HL-60 (cell line): Measurements from ENCODE around the gene MRPS24.

Source experiments
- DNase-seq, 2 experiments: peaks; one replicate each; pipeline ENCODE4 v3.0.0-alpha.2; 2010 to 2020; ENCODE audit warnings: low read depth in 1 of 2, low spot score in 1 of 2
- H3K27ac ChIP-seq: fragments of 250-450 bp; sonication (Bioruptor Pico); replicated peaks from 2 replicates; pipeline ENCODE4 v1.5.1; 2020; ENCODE audit warnings: mild to moderate bottlenecking, moderate library complexity
- H3K27me3 ChIP-seq: fragments of 250-450 bp; sonication (Bioruptor Pico); 2 replicates; pipeline ENCODE4 v1.5.1; 2021; ENCODE audit warnings: mild to moderate bottlenecking, moderate library complexity; ENCODE audit not compliant: insufficient read depth, poor library complexity, severe bottlenecking
- H3K4me3 ChIP-seq: replicated peaks from 2 replicates; pipeline ENCODE4 v1.5.1; 2011; ENCODE audit warnings: mild to moderate bottlenecking, control low read depth, low read length; ENCODE audit not compliant: insufficient read depth
- CTCF ChIP-seq: IDR thresholded peaks from one replicate; pipeline ENCODE4 v1.5.1; 2011; ENCODE audit warnings: low read length, control low read depth, inconsistent platforms; ENCODE audit not compliant: insufficient read depth
- GABPA ChIP-seq: IDR thresholded peaks from 2 replicates; pipeline ENCODE4 v1.6.1; 2012; ENCODE audit warnings: low read depth
- POLR2AphosphoS5 ChIP-seq: IDR thresholded peaks from 2 replicates; pipeline ENCODE4 v1.6.1; 2012; ENCODE audit warnings: low read depth
- REST ChIP-seq: IDR thresholded peaks from 2 replicates; pipeline ENCODE4 v1.6.1; 2012; ENCODE audit warnings: low read depth; ENCODE audit not compliant: insufficient replicate concordance
- SPI1 ChIP-seq: IDR thresholded peaks from 2 replicates; pipeline ENCODE4 v1.6.1; 2012; ENCODE audit warnings: low read depth, mild to moderate bottlenecking, borderline replicate concordance
- long read RNA-seq: library from polyadenylated mRNA; unstranded; transcript quantifications from one replicate; pipeline ENCODE4 v2.0.0, GENCODE V29; 2020

MRPS24 gene
- long read RNA-seq, transcript MRPS24-201 (4 exons, 707 nt): major isoform, 48 of 55 reads
- long read RNA-seq, partial matches to known transcripts: 2 of 55 reads
- long read RNA-seq, other reads (novel, unspliced or antisense): 1 of 55 reads

- Histone ChIP-seq H3K4me3 (peak within 1 kb of the TSS; percentile 92), H3K27me3 (no peaks in the 10 kb centered on the region), H3K27ac (peak within 1 kb of the TSS; percentile 87)
- DNase-seq: peak; percentile 93 to 94
- no peak for TF ChIP-seq SPI1
- no peak for TF ChIP-seq CTCF
- TF ChIP-seq REST: peak; percentile 73
- TF ChIP-seq GABPA: no peak
- TF ChIP-seq POLR2AphosphoS5: peak; percentile 89
These were observed at the start of gene MRPS24 for GRCh38 chr7:43869006-43869866. Gene MRPS24 (minus strand): TSS chr7:43869517. CDS start chr7:43869495, 22 bp downstream.

GRCh38 chr7:43915907-43916306 lies 46.6 kb upstream of the MRPS24 start:
- no peak overlapping the region for H3K4me3 ChIP-seq
- H3K27ac ChIP-seq: no peak overlapping the region
- H3K27me3 ChIP-seq: no peaks in the 10 kb centered on the region
- no peak for DNase-seq
- TF ChIP-seq GABPA (no peak), REST (no peak), CTCF (no peak)

GRCh38 chr7:43914795-43915194 lies 45.5 kb upstream of the MRPS24 start:
- Histone ChIP-seq H3K27ac (no peak overlapping the region), H3K4me3 (no peak overlapping the region), H3K27me3 (no peaks in the 10 kb centered on the region)
- no peak for TF ChIP-seq POLR2AphosphoS5
- no peak for TF ChIP-seq CTCF
- TF ChIP-seq GABPA: no peak
- no peak for TF ChIP-seq SPI1
- TF ChIP-seq REST: no peak
- DNase-seq: no peak
